IPS DF 6.9 (cell line): Measurements from ENCODE around the gene ANKRD65.
"Not testable (repeated sequence)": the region's sequence is repeated elsewhere in the genome, so short reads cannot be mapped to it uniquely, and the experiment has no call there.

Source experiments
- DNase-seq: peaks from one replicate; pipeline ENCODE4 v3.0.0-alpha.2; 2013; ENCODE audit warnings: low read depth, low spot score
- H3K27ac ChIP-seq: one replicate; pipeline ENCODE4 v1.5.1; 2013; ENCODE audit warnings: low read length, control low read depth
- H3K27me3 ChIP-seq: 2 replicates; pipeline ENCODE4 v1.6.1; 2013; ENCODE audit warnings: mild to moderate bottlenecking, low read length; ENCODE audit not compliant: control insufficient read depth, insufficient read depth
- H3K36me3 ChIP-seq: 2 replicates; pipeline ENCODE4 v1.6.1; 2013; ENCODE audit warnings: low read length; ENCODE audit not compliant: control insufficient read depth, insufficient read depth
- H3K4me1 ChIP-seq: 2 replicates; pipeline ENCODE4 v1.6.1; 2013; ENCODE audit warnings: low read length; ENCODE audit not compliant: control insufficient read depth, insufficient read depth
- H3K4me3 ChIP-seq: 2 replicates; pipeline ENCODE4 v1.5.1; 2013; ENCODE audit warnings: mild to moderate bottlenecking, low read length
- H3K9me3 ChIP-seq: 2 replicates; pipeline ENCODE4 v1.6.1; 2013; ENCODE audit warnings: low read length, inconsistent platforms; ENCODE audit not compliant: control insufficient read depth, insufficient read depth
- WGBS: extraction: QIAGEN DNeasy Blood & Tissue Kit; methylation state at CpG from one replicate; pipeline ENCODE4 v1.1.7; 2013; ENCODE audit warnings: mixed read lengths, missing lambda C conversion rate; ENCODE audit not compliant: insufficient read length, insufficient coverage; 5-methylcytosine and 5-hydroxymethylcytosine counted together

Gene ANKRD65

DNA sequence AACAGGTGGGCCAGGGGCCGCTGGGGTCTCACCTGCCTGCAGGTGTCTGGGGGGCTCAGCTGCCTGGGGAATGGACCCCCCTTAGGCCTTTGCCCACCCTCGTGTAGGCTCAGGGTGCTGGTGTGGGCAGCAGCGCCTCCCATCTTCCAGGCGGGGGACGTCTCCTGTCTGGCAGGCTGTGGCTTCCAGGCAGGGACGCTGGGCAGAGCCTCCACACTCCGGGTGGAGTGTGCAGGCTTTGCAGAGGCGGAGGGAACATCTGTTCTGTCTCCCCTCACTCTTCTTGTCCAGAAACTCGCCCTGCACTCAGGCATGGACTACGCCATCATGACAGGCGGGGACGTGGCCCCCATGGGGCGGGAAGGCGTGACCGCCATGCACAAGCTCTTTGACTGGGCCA lies 34.9 kb upstream of the ANKRD65 start:
- no CpG with 5 or more reads among the region's 15 CpGs for WGBS
- not testable (repeated sequence) for H3K4me3 ChIP-seq, H3K4me1 ChIP-seq, H3K27ac ChIP-seq, H3K27me3 ChIP-seq, H3K36me3 ChIP-seq, DNase-seq, H3K9me3 ChIP-seq

DNA sequence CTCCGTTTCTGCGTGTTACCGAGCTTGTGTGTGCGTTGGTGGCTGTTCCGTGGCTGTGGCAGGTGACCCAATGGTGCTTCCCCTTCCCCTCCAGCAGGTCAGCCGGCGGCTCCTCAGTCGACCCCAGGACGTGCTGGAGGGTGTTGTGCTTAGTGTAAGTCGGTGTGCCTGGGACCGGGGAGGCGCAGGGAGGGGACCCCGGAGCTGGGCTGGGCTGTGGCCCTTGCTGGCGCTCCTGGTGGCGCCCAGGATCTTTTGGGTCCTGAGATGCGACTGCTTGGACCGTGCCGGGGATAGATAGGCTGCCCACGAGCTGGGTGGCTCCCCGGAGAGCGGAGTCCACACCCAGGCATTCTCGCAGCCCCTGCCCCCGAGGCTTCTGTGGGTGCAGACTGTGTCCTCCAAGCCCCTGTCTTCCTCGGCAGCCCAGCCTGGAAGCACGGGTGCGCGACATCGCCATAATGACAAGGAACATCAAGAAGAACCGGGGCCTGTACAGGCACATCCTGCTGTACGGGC lies 34.3 kb upstream of the ANKRD65 start:
- no CpG with 5 or more reads among the region's 30 CpGs for WGBS
- no peak for DNase-seq

DNA sequence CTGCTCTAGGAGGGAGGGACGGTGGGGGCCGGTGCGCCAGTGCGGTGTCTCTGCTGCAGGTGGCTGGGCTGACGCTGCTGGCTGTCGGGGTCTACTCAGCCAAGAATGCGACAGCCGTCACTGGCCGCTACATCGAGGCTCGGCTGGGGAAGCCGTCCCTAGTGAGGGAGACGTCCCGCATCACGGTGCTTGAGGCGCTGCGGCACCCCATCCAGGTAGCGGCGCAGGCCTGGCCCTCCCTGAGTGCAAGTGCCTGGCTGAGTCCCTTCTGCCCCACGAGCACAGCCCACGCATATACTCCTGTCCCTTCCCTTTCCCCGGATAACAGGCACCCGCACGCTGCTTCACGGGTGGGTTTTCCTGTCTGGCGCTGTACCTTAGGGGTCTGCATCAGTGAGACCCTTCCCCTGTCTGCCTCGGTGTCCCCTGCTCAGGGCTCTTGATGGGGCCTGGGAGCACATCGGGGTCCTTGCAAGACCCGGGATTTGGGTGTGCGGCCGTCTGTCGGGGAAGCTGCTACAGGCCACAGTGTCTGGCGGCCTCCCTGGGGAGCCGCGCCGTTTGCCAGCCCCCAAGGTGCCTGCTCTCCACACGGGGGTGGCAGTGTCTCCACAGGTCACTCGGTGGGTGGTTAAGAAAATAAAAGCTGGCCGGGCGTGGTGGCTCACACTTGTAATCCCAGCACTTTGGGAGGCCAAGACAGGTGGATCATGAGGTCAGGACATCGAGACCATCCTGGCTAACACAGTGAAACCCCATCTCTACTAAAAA lies 33.4 kb upstream of the ANKRD65 start:
- not testable (repeated sequence) for H3K27ac ChIP-seq, DNase-seq
- WGBS = no CpG with 5 or more reads among the region's 41 CpGs

More for the DNA sequence above, 34.3 kb upstream of the ANKRD65 start:
- no peak overlapping the region for H3K4me3 ChIP-seq
- H3K9me3 ChIP-seq = no peaks in the 10 kb centered on the region
- H3K27ac ChIP-seq = no peak overlapping the region
- H3K4me1 ChIP-seq = no peaks in the 10 kb centered on the region
- no peaks in the 10 kb centered on the region for H3K27me3 ChIP-seq
- H3K36me3 ChIP-seq = no peaks in the 10 kb centered on the region

DNA sequence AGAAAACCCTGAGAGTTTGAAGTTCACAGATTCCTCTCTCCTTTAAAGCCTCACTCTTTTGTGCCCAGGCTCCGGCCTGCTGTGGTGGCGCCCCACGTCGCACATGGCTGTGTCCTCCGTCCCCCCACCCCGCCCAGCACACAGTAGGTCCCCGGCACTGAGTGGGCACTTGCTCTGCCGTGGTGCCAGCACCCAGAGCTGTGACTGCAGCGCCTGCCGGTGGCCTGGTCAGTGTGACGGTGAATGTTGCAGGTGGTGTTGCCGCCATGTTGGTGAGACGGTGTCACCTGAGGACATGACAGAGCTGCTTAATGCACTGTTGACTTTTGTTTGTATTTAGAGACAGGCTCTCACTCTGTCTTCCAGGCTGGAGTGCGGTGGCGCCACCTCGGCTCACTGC lies 31.8 kb upstream of the ANKRD65 start:
- no peaks in the 10 kb centered on the region for H3K27me3 ChIP-seq
- DNase-seq = no peak
- no peak overlapping the region for H3K27ac ChIP-seq
- no peaks in the 10 kb centered on the region for H3K4me1 ChIP-seq
- H3K4me3 ChIP-seq = no peak overlapping the region
- WGBS = no CpG with 5 or more reads among the region's 16 CpGs
- no peaks in the 10 kb centered on the region for H3K9me3 ChIP-seq
- H3K36me3 ChIP-seq = no peaks in the 10 kb centered on the region

More for the DNA sequence above, 33.4 kb upstream of the ANKRD65 start:
- not testable (repeated sequence) for H3K36me3 ChIP-seq, H3K9me3 ChIP-seq, H3K27me3 ChIP-seq, H3K4me1 ChIP-seq, H3K4me3 ChIP-seq

DNA sequence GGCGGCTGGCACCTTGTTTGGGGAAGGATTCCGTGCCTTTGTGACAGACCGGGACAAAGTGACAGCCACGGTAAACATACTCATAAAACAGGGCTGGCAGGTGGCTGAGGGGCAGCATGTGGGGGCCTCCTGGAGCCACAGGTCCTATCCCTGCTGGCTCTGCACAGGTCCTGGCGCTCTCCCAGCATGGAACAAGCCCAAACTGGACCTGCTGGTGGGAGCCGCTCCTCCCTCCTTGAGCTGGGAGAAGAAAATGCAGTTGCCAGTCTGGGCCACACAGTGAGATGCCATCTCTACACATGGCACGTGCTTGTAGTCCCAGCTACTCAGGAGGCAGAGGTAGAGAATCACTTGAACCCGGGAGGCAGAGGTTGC lies 31.3 kb upstream of the ANKRD65 start:
- not testable (repeated sequence) for H3K4me3 ChIP-seq, H3K9me3 ChIP-seq, DNase-seq, H3K27ac ChIP-seq, H3K36me3 ChIP-seq, H3K27me3 ChIP-seq, H3K4me1 ChIP-seq
- no CpG with 5 or more reads among the region's 8 CpGs for WGBS

DNA sequence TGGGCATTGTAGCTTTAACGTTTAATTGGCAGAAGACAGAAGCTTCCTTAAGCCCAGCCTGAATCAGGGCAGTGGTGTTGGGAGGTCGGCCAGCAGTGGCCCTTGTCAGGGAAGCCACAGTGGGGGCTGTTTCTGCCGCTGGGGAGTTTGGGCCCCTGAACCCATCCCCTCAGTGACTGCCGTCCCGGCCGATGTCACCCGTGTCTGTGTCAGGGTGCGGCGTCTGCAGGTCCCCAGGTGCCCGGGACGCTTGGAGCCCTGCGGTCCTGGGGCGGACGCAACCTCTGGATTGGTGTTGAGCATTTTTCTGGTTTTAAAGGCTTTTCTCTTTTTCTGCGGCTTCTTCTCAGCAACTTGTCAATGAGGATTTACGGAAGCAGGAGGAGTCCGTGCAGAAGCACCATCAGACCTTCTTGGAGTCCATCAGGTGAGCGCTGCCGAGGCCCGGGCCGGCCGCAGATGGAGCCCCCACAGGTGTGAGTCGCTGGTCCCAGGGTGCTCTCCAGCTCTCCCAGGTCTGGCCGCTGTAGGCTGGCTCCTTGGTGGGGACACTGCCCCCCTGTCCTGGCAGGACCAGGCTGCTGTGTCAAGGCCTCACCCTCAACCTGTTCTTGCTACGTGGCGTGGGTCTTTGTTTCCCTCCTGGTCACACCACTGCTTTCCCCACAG lies 30.8 kb upstream of the ANKRD65 start:
- H3K4me3 ChIP-seq = no peak overlapping the region
- no CpG with 5 or more reads among the region's 26 CpGs for WGBS
- H3K9me3 ChIP-seq = no peaks in the 10 kb centered on the region
- H3K36me3 ChIP-seq = no peaks in the 10 kb centered on the region
- H3K27ac ChIP-seq = no peak overlapping the region
- no peak for DNase-seq
- no peaks in the 10 kb centered on the region for H3K4me1 ChIP-seq
- no peaks in the 10 kb centered on the region for H3K27me3 ChIP-seq

DNA sequence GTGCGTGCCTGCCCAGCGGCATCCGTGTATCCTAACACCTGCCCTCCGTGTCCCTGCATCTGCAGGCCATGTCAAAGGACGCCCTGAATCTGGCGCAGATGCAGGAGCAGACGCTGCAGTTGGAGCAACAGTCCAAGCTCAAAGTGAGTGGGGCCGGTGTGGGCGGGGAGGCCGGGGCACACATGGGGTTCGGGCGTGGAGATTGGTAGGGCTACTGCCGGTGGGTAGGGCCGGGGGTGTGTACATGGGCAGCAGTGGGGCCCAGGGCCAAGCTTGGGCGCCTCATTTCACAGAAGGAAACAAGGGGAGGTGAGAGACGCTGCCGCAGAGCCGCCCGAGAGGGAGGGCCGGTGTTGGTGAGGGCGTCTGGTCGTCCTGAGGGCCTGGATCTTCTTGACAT lies 29.5 kb upstream of the ANKRD65 start:
- DNase-seq, H3K36me3 ChIP-seq, H3K9me3 ChIP-seq, H3K27ac ChIP-seq, H3K4me3 ChIP-seq, H3K4me1 ChIP-seq, H3K27me3 ChIP-seq: not testable (repeated sequence)
- WGBS = no CpG with 5 or more reads among the region's 22 CpGs

DNA sequence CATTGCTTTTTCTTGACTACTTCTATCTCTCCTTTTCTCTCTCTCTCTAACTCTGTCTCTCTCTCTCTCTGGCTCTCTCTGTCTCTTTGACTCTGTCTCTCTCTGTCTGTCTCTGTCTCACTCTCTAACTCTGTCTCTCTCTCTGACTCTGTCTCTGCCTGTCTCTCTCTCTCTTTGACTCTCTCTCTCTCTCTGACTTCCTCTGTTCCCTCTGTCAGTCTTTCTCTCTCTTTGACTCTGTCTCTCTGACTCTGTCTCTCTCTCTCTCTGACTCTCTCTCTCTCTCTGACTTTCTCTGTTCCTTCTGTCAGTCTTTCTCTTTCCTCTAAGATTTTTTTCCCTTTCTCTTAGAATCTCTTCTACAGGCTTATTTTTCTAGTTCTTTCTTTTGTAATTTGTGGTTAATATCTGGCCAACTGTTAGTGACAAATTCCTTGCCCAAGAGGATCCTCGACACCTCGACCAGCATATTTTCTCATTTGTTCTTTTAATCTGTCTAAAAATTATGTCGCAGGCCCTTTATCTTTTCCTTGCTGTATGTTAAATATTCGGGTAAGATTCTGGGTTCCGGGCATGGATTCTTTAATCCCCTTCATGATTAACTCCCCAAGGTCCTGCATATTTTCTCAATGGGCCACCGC lies 28.1 kb upstream of the ANKRD65 start, which contains the start of gene ATAD3C:
ATAD3C (plus strand) TSS at position 591 of the 641 bp plus-strand sequence. CDS start 995 bp downstream, outside the sequence.
- no peaks in the 10 kb centered on the region for H3K4me1 ChIP-seq
- H3K36me3 ChIP-seq = no peaks in the 10 kb centered on the region
- no peak for DNase-seq
- no peak within 1 kb of the TSS for H3K27ac ChIP-seq
- H3K4me3 ChIP-seq = no peak within 1 kb of the TSS
- H3K9me3 ChIP-seq = no peaks in the 10 kb centered on the region
- WGBS = no CpG with 5 or more reads among the region's 6 CpGs
- H3K27me3 ChIP-seq = no peaks in the 10 kb centered on the region

DNA sequence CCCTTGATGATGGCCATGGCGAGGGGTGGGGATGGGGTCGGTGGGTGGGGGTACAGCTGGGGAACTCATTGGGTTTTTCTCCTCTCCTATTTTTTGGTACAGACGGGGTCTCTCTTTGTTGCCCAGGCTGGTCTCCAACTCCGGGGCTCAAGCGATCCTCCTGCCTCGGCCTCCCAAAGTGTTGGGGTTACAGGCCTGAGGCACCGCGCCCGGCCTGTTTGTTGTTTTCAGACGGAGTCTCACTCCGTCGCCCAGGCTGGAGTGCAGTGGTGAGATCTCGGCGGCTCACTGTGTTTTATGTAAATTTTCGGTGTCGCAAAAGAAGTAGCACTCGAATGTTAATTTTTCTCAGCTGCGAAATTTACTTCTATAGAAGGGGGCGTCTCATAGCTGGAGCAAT lies 25.6 kb upstream of the ANKRD65 start:
- WGBS = no CpG with 5 or more reads among the region's 19 CpGs

DNA sequence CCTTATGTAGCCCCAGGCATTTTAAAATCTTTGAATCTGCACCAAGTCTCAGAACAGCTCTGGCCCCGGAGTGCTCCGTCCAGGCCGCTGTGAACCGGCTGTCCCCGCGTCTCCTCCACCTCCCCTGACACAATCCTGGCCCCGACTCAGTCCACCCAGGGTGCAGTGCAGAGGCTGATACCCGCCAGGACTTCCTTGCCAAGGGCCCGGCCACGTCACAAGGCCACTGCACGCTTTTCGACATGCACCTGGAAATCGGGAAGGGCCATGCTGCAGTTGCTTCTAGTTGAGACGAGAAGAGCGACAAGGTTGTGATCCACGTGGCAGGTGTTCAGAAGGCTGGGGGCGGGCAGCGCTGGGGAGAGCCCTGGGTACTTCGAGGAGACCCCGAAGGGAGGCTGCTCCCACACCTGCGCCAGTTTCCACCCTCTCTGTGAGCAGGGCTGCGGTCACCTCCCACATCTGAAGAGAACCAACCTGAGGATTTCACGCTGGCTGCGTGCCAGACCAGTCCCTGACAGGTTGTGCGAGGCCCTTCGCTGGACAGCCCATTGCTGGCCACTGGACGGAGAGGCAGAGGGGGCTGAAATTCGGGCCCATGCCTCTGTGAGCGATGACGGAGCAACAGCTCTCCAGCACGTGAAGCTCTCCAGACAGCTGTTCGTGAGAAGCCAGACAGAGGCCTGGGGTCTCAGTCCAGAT lies 21.1 kb upstream of the ANKRD65 start:
- H3K9me3 ChIP-seq = no peaks in the 10 kb centered on the region
- no CpG with 5 or more reads among the region's 32 CpGs for WGBS
- H3K4me1 ChIP-seq = no peaks in the 10 kb centered on the region
- peaks cover 3% of the 10 kb centered on the region; the same call in 1 of the 2 replicates for H3K36me3 ChIP-seq
- no peaks in the 10 kb centered on the region for H3K27me3 ChIP-seq
- no peak overlapping the region for H3K27ac ChIP-seq
- no peak overlapping the region for H3K4me3 ChIP-seq
- no peak for DNase-seq

More for the DNA sequence above, 25.6 kb upstream of the ANKRD65 start:
- H3K4me3 ChIP-seq, H3K9me3 ChIP-seq, H3K27me3 ChIP-seq, DNase-seq, H3K27ac ChIP-seq, H3K36me3 ChIP-seq, H3K4me1 ChIP-seq: not testable (repeated sequence)
